CD14-positive monocyte (primary cell): ENCODE results near the gene TRANK1. TPM values are rescaled to one million over a fixed set of nuclear protein-coding genes. Genes with fewer than 3 reads are reported as not detected.
"Not testable (repeated sequence)": the region's sequence is repeated elsewhere in the genome, so short reads cannot be mapped to it uniquely, and the experiment has no call there.

Experiments
- DNase-seq, 3 donors: peaks; one replicate each; pipeline ENCODE4 v3.0.0-alpha.2; 2011 to 2022
- H2AFZ ChIP-seq: 2 replicates; pipeline ENCODE4 v1.6.0; 2012; ENCODE audit warnings: mild to moderate bottlenecking, low read depth, low read length, inconsistent platforms; ENCODE audit not compliant: insufficient read depth, poor library complexity, severe bottlenecking
- H3K27ac ChIP-seq, 2 donors: 1 replicate in 1 of 2; 2 replicates in 1 of 2; pipeline ENCODE4 v1.5.1; 2012 to 2013; ENCODE audit warnings: low read length in 2 of 2, control low read depth in 1 of 2, inconsistent platforms in 1 of 2, low read depth in 1 of 2, mild to moderate bottlenecking in 1 of 2
- H3K27me3 ChIP-seq, 2 donors: one replicate each; pipeline versions ENCODE4 v1.6.0 to v1.6.1; 2011 to 2013; ENCODE audit warnings: low read length in 2 of 2; ENCODE audit not compliant: control insufficient read depth in 2 of 2, insufficient read depth in 2 of 2
- H3K36me3 ChIP-seq, 2 donors: replicated peaks in 1 of 2; 1 replicate in 1 of 2; 2 replicates in 1 of 2; pipeline versions ENCODE4 v1.5.1 to v1.6.1; 2012 to 2013; ENCODE audit warnings: low read length in 2 of 2, control low read depth in 1 of 2, inconsistent platforms in 1 of 2, mild to moderate bottlenecking in 1 of 2; ENCODE audit not compliant: insufficient read depth in 2 of 2, control insufficient read depth in 1 of 2
- H3K4me1 ChIP-seq, 2 donors: 1 replicate in 1 of 2; 2 replicates in 1 of 2; pipeline versions ENCODE4 v1.5.1 to v1.6.1; 2012 to 2013; ENCODE audit warnings: low read length in 2 of 2, control low read depth in 1 of 2, inconsistent platforms in 1 of 2, mild to moderate bottlenecking in 1 of 2, moderate library complexity in 1 of 2; ENCODE audit not compliant: insufficient read depth in 2 of 2, control insufficient read depth in 1 of 2
- H3K4me2 ChIP-seq: replicated peaks from 2 replicates; pipeline ENCODE3; 2012; ENCODE audit warnings: low read length, moderate library complexity, mild to moderate bottlenecking; ENCODE audit not compliant: poor library complexity, severe bottlenecking; ENCODE audit errors: extremely low read depth
- H3K4me3 ChIP-seq, 3 experiments: fragments of 200-600 bp in 1 of 3; sonication (generic) in 1 of 3; replicated peaks in 1 of 3; 1 replicate in 2 of 3; 2 replicates in 1 of 3; pipeline ENCODE4 v1.5.1; 2011 to 2013; ENCODE audit warnings: low read length in 3 of 3, mild to moderate bottlenecking in 3 of 3, control low read depth in 2 of 3, low read depth in 2 of 3, inconsistent platforms in 1 of 3, moderate library complexity in 1 of 3
- H3K79me2 ChIP-seq: 2 replicates; pipeline ENCODE4 v1.6.0; 2012; ENCODE audit warnings: mild to moderate bottlenecking, control low read depth, inconsistent platforms, low read length, moderate library complexity; ENCODE audit not compliant: insufficient read depth
- H3K9ac ChIP-seq: 2 replicates; pipeline ENCODE4 v1.6.0; 2017; ENCODE audit warnings: low read length, mild to moderate bottlenecking; ENCODE audit not compliant: insufficient read depth, poor library complexity, severe bottlenecking
- H3K9me3 ChIP-seq, 2 donors: replicated peaks in 1 of 2; 1 replicate in 1 of 2; 2 replicates in 1 of 2; pipeline versions ENCODE4 v1.5.1 to v1.6.1; 2012 to 2013; ENCODE audit warnings: low read length in 2 of 2, control low read depth in 1 of 2; ENCODE audit not compliant: control insufficient read depth in 1 of 2, insufficient read depth in 1 of 2
- H4K20me1 ChIP-seq: 2 replicates; pipeline ENCODE4 v1.6.0; 2012; ENCODE audit warnings: mild to moderate bottlenecking, low read length, control low read depth, moderate library complexity; ENCODE audit not compliant: insufficient read depth
- H3K27ac Mint-ChIP-seq, 7 donors: one replicate each; pipeline ENCODE4 v1.8.0; 2020; ENCODE audit warnings: mild to moderate bottlenecking in 7 of 7, mixed read lengths in 7 of 7, moderate library complexity in 6 of 7, inconsistent platforms in 2 of 7
- H3K27me3 Mint-ChIP-seq, 3 donors: one replicate each; pipeline ENCODE4 v1.8.0; 2021 to 2022; ENCODE audit warnings: low read depth in 3 of 3, mild to moderate bottlenecking in 3 of 3, mixed read lengths in 3 of 3, moderate library complexity in 3 of 3, inconsistent platforms in 1 of 3
- H3K36me3 Mint-ChIP-seq, 2 donors: one replicate each; pipeline ENCODE4 v1.8.0; 2020; ENCODE audit warnings: mixed read lengths in 2 of 2, inconsistent platforms in 1 of 2, mild to moderate bottlenecking in 1 of 2
- H3K4me1 Mint-ChIP-seq: one replicate; pipeline ENCODE4 v1.8.0; 2020; ENCODE audit warnings: mild to moderate bottlenecking, mixed read lengths
- H3K4me3 Mint-ChIP-seq, 2 donors: one replicate each; pipeline ENCODE4 v1.8.0; 2020; ENCODE audit warnings: mild to moderate bottlenecking in 2 of 2, mixed read lengths in 2 of 2, moderate library complexity in 1 of 2
- H3K9me3 Mint-ChIP-seq, 7 donors: one replicate each; pipeline ENCODE4 v1.8.0; 2020 to 2022; ENCODE audit warnings: mixed read lengths in 7 of 7, mild to moderate bottlenecking in 6 of 7, moderate library complexity in 6 of 7, inconsistent platforms in 2 of 7
- WGBS: methylation state at CpG from one replicate; pipeline ENCODE4 v1.1.5; 2013; ENCODE audit warnings: missing lambda C conversion rate; ENCODE audit not compliant: insufficient coverage; 5-methylcytosine and 5-hydroxymethylcytosine counted together
- intact Hi-C, 2 donors: fragments of 100-400 bp; cut with micrococcal nuclease; formaldehyde crosslinking; loops; one replicate each; pipeline versions ENCODE4 v1.15.0 to v1.15.1; 2023
- polyA plus RNA-seq, 3 donors: library from polyadenylated mRNA; depleted of rRNA in 1 of 3; unstranded in 2 of 3; stranded (reverse) in 1 of 3; fragments of 300-500 nt in 2 of 3; fragments of >200 nt in 1 of 3; fragmentation: Illumina TruSeq in 2 of 3; gene quantifications; 1 replicate in 2 of 3; 2 replicates in 1 of 3; pipeline ENCODE4 v1.2.3, GENCODE V29; 2012 to 2021
- TF ChIP-seq, protein P1 (sequence below): fragments of 200-600 bp; IDR thresholded peaks from one replicate; pipeline ENCODE4 v1.8.0; 2022; ENCODE audit warnings: antibody characterized with exemption, mild to moderate bottlenecking

Gene TRANK1
- polyA plus RNA-seq, 3 donors, result 2.8 to 6.3 (median 5.8) TPM

DNA sequence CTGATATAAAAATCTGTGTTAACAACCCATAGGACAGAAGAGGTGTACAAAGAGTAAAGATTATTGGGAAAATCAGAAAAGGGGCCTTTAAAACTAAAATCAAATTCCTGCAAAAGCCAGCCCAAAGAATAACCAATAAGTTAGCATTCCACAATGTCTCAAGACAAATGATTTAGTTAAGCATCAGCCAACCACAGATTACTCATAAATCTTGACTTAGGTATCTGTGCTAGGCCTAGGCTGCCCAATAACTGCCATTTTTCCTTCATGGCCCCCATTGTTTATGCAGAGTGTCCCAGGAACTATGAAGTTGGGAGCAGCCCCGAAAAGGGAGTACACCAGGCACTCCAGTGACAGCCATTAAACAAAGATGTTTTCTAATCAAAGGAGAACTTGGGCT lies 7.4 kb downstream of the TRANK1 start:
- no peak overlapping the region for H2AFZ ChIP-seq
- no peaks in the 10 kb centered on the region for H3K4me1 ChIP-seq
- no peak for DNase-seq
- TF ChIP-seq, protein P1, sequence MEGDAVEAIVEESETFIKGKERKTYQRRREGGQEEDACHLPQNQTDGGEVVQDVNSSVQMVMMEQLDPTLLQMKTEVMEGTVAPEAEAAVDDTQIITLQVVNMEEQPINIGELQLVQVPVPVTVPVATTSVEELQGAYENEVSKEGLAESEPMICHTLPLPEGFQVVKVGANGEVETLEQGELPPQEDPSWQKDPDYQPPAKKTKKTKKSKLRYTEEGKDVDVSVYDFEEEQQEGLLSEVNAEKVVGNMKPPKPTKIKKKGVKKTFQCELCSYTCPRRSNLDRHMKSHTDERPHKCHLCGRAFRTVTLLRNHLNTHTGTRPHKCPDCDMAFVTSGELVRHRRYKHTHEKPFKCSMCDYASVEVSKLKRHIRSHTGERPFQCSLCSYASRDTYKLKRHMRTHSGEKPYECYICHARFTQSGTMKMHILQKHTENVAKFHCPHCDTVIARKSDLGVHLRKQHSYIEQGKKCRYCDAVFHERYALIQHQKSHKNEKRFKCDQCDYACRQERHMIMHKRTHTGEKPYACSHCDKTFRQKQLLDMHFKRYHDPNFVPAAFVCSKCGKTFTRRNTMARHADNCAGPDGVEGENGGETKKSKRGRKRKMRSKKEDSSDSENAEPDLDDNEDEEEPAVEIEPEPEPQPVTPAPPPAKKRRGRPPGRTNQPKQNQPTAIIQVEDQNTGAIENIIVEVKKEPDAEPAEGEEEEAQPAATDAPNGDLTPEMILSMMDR, result no peak
- intact Hi-C loops, result no loop called here
- 89% methylated on average over 1 of the region's 1 CpG for WGBS
- no peak overlapping the region for H3K4me3 ChIP-seq
- Mint-ChIP-seq H3K27me3 (peaks cover 0 to 1% (median 1%) of the 10 kb centered on the region in 3 donors), H3K27ac (no peak overlapping the region), H3K4me3 (no peak overlapping the region), H3K9me3 (no peaks in the 10 kb centered on the region), H3K4me1 (peaks cover 8% of the 10 kb centered on the region), H3K36me3 (peaks cover 12 to 24% of the 10 kb centered on the region in 2 donors)
- no peak overlapping the region for H3K27ac ChIP-seq
- no peaks in the 10 kb centered on the region for H3K27me3 ChIP-seq
- peaks cover 22% of the 10 kb centered on the region for H4K20me1 ChIP-seq
- H3K9ac ChIP-seq, result no peak overlapping the region
- H3K36me3 ChIP-seq, result peaks cover 0 to 5% of the 10 kb centered on the region in 2 donors
- H3K4me2 ChIP-seq, result no peak overlapping the region
- peaks cover 5% of the 10 kb centered on the region for H3K79me2 ChIP-seq
- H3K9me3 ChIP-seq, result no peaks in the 10 kb centered on the region

DNA sequence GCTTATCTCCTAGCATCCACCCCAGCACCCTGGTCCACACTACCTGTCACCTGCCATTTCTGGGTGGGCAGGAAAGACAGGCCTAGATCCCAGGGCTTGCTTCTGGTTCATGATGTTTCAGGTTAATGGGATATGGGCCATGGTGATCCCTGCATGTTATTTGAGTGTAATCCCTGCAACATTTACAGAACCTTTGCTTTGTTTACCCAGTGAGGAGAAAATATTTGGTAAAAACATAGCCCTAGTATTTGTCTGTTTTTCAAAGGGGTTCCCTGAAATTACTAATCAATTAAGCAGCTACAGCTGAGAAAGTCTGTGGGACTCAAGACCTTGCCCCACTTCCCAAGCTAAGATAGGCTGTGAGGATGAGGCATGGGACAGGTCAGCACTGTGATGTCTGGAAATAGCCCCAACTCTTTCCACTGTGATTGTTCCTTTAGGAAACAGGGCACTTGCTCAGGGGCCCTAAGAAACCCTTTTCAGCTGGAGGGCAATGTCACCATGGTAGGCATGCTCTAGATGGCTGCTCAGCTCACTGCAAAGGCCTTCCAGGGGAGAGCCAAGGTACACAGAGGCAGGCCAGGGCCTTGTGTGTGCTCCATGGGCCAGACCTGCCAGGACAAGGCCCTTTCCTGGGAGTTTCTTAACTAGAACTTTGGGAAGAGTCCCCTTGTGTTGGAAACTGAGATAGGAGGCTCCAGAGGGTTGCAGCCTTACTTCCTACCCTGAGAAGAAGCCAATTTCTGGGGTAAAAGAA lies 11.1 kb downstream of the TRANK1 start:
- Histone ChIP-seq H3K36me3 (peaks cover 0 to 5% of the 10 kb centered on the region in 2 donors), H3K4me3 (no peak overlapping the region), H3K4me2 (no peak overlapping the region), H3K79me2 (no peaks in the 10 kb centered on the region), H3K4me1 (no peaks in the 10 kb centered on the region), H3K27ac (no peak overlapping the region), H4K20me1 (peaks cover 7% of the 10 kb centered on the region), H3K27me3 (no peaks in the 10 kb centered on the region), H3K9me3 (no peaks in the 10 kb centered on the region), H2AFZ (no peak overlapping the region), H3K9ac (no peak overlapping the region)
- Mint-ChIP-seq H3K9me3 (no peaks in the 10 kb centered on the region), H3K4me1 (no peaks in the 10 kb centered on the region), H3K27ac (peak overlapping the region in 1 of 7 donors; percentile 54), H3K27me3 (peaks cover 0 to 1% (median 1%) of the 10 kb centered on the region in 3 donors), H3K4me3 (no peak overlapping the region), H3K36me3 (peaks cover 8 to 21% of the 10 kb centered on the region in 2 donors)
- no peak for DNase-seq
- intact Hi-C loops, result no loop called here
- TF ChIP-seq, protein P1, result no peak

DNA sequence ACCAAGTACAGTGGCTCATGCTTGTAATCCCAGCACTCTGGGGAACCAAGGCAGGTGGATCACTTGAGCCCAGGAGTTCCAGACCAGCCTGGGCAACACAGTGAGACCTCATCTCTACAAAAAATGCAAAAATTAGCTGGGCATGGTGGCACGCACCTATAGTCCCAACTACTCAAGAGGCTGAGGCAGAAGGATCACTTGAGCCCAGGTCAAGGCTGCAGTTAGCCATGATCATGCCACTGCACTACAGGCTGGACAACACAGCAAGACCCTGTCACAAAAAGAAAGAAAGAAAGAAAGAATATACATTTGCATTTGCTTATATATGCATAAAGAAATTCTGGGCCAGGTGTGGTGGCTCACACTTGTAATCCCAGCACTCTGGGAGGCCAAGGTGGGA lies 13.4 kb downstream of the TRANK1 start:
- H3K4me3 Mint-ChIP-seq, intact Hi-C loops, DNase-seq, H3K4me3 ChIP-seq, H3K27ac ChIP-seq, H3K27me3 ChIP-seq, H3K9me3 Mint-ChIP-seq, H3K4me2 ChIP-seq, H3K4me1 Mint-ChIP-seq, H2AFZ ChIP-seq, H3K9me3 ChIP-seq, H3K36me3 ChIP-seq, H4K20me1 ChIP-seq, H3K4me1 ChIP-seq, H3K27me3 Mint-ChIP-seq, H3K9ac ChIP-seq, H3K79me2 ChIP-seq: not testable (repeated sequence)
- peak overlapping the region in 1 of 7 donors; percentile 1 for H3K27ac Mint-ChIP-seq
- H3K36me3 Mint-ChIP-seq, result peaks cover 6 to 26% of the 10 kb centered on the region in 2 donors
- WGBS, result 100% methylated on average over 1 of the region's 1 CpG
